Fibroblast of pulmonary artery (primary cell): Measurements from ENCODE around the gene ADSL.

Experiments
- DNase-seq: peaks from one replicate; pipeline ENCODE4 v3.0.0-alpha.2; 2010; ENCODE audit warnings: low read depth
- H3K4me3 ChIP-seq: replicated peaks from 2 replicates; pipeline ENCODE4 v1.5.1; 2011; ENCODE audit warnings: low read depth, mild to moderate bottlenecking, control low read depth, low read length, moderate library complexity
- TF ChIP-seq, protein P1 (sequence below): IDR thresholded peaks from 2 replicates; pipeline ENCODE4 v1.5.1; 2011; ENCODE audit warnings: mild to moderate bottlenecking, control low read depth, low read length, inconsistent platforms; ENCODE audit errors: missing control alignments

Gene ADSL

DNA sequence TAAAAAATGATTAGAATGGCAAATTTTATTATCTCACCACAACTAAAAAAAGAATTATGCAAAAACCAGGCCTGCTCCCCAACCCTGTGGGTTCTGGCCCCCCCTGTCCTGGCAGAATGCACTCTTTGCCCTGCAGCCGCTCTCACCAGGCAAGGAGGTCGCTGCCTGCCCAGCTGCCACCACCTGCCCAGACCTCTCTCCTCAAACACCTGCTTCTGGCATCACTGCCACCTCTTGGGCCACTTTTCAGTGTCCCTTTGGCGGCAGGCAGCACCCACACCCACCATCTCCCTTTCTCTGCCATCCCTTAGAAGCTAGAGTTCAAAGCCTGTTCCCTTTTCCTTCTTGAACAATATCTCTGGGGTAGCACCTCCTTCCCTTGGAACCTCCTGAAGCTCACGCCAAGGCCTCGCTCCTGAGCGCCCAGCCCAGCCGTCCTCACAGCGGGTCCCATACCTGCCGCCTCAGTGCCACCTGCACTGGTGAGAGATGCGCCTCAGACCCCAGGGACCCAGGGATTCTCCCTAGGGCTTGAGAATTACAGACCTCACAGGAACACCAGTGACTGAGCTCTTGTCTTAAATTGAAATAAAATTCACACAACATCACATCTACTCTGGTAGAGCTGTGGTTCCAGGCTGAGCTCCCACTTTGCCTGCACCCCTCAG, 68.7 kb downstream of the ADSL start:
- TF ChIP-seq, protein P1, sequence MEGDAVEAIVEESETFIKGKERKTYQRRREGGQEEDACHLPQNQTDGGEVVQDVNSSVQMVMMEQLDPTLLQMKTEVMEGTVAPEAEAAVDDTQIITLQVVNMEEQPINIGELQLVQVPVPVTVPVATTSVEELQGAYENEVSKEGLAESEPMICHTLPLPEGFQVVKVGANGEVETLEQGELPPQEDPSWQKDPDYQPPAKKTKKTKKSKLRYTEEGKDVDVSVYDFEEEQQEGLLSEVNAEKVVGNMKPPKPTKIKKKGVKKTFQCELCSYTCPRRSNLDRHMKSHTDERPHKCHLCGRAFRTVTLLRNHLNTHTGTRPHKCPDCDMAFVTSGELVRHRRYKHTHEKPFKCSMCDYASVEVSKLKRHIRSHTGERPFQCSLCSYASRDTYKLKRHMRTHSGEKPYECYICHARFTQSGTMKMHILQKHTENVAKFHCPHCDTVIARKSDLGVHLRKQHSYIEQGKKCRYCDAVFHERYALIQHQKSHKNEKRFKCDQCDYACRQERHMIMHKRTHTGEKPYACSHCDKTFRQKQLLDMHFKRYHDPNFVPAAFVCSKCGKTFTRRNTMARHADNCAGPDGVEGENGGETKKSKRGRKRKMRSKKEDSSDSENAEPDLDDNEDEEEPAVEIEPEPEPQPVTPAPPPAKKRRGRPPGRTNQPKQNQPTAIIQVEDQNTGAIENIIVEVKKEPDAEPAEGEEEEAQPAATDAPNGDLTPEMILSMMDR = no peak
- DNase-seq = no peak
- H3K4me3 ChIP-seq = no peak overlapping the region

GRCh38 chr22:40415531-40416266, 69.4 kb downstream of the ADSL start:
- H3K4me3 ChIP-seq = no peak overlapping the region
- peak; percentile 29 for DNase-seq
- TF ChIP-seq, protein P1 = no peak

DNA sequence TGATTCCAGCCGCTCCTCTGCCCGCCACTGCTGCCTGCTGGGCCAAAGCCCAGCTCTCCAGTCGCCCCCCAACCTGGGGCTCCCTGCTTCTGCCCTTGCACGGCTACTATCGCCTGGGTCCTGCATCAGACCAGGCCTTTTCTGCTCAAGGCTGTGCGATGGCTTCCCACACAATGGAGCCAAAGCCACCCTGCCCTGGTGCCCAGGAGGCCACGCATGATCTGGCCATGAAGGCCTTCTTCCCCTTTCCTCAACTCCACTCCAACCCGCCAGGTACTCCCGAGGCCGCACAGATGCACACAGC, 69.9 kb downstream of the ADSL start:
- no peak overlapping the region for H3K4me3 ChIP-seq
- no peak for DNase-seq
- TF ChIP-seq, protein P1 = no peak

DNA sequence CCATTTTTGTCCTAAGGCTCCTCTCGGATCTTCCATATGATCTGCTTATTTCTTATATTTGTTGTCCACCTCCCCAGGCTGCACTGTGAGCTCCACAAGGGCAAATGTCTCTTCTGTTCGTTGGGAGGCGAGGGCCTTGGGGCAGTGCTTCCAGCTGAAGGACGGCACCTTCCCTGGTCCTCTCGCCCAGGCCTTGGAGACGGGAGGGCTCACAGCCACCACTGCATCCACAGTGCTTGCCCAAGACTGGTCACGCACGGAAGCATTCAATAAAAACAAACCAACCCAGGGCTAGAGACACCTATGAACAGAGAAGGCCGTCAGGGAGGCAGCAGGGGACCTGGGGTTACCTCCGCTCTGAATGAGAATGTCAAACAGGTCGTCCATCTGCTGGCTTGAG, 70.3 kb downstream of the ADSL start:
- TF ChIP-seq, protein P1 = no peak
- no peak overlapping the region for H3K4me3 ChIP-seq
- no peak for DNase-seq

- TF ChIP-seq, protein P1 = no peak
- no peak for DNase-seq
- no peak overlapping the region for H3K4me3 ChIP-seq
Measured at GRCh38 chr22:40417041-40417440, 70.7 kb downstream of the ADSL start.

DNA sequence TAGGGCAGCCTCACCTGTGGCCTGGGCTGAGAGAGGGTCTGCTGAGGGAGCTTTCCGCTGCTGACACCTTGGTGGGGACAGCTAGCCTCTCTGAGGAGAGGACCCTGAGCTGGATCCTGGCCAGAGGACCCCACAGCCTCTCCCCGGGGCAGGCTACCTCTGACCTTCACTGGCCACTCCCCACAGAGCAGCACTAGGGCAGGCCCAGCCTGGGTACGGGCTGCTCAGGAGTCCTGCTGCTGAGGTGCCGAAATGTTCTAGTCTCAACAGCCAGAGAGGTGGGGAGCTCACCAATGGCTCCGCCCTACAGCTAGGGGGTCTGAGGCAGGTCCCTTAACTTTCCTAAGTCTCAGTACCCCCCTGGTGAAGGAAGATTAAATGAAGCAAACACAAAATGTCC, 71.6 kb downstream of the ADSL start:
- no peak for DNase-seq
- TF ChIP-seq, protein P1 = no peak
- H3K4me3 ChIP-seq = no peak overlapping the region
